ENCODE data around the gene DUSP14.
"Not testable (repeated sequence)": the region's sequence is repeated elsewhere in the genome, so short reads cannot be mapped to it uniquely, and the experiment has no call there.

The DUSP14 gene

DNA sequence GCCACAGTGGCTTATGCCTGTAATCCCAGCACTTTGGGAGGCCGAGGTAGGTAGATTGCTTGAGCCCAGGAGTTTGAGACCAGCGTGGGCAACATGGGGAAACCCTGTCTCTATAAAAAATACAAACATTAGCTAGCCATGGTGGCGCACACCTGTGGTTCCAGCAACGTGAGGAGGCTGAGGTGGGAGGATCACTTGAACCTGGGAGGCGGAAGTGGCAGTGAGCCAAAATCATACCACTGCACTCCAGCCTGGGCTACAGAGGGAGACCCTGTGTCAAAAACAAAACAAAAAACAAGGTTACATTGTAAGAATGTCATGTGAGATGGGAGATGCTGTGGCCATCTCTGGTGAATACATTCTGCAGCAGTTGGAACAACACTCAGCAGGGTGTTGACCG is 13.5 kb downstream of the DUSP14 start:
- H3K4me1 ChIP-seq (ENCODE audit: insufficient read depth, low read length), result no peaks in the 10 kb centered on the region
- H3K4me3 ChIP-seq (ENCODE audit: low read depth in 1 of 2, low read length in 2 of 2), result no peak overlapping the region
- H3K9ac ChIP-seq (ENCODE audit: low read length), result no peak overlapping the region
- H3K9me3 ChIP-seq (ENCODE audit: low read length), result no peaks in the 10 kb centered on the region
- no peaks in the 10 kb centered on the region for H3K36me3 ChIP-seq (ENCODE audit: insufficient read depth, low read length)
- H3K27me3 ChIP-seq (ENCODE audit: control insufficient read depth in 1 of 2, insufficient read depth in 2 of 2, low read length in 2 of 2), result no peaks in the 10 kb centered on the region
- no peak overlapping the region for H3K27ac ChIP-seq (ENCODE audit: low read depth, low read length)

DNA sequence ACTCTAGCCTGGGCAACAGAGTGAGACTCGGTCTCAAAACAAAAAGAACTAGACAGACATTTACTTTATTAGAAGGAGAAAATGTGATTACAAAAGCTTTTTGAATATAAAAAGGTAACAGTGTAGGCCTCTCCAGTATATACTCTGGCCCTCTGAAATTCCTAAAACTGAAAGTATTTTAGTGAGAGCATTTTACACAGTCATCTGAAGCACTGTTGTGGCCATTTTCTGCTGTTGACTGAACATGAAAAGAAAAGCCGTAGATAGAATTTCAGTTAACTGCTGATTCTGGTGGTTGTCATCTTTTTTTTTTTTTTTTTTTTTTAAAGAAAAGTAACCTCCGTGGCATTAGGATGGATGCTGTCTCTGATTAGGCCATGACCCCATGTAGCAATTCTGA is 15.6 kb downstream of the DUSP14 start:
- Histone ChIP-seq H3K9me3 (ENCODE audit: low read length) (no peaks in the 10 kb centered on the region), H3K27ac (ENCODE audit: low read depth, low read length) (no peak overlapping the region)

DNA sequence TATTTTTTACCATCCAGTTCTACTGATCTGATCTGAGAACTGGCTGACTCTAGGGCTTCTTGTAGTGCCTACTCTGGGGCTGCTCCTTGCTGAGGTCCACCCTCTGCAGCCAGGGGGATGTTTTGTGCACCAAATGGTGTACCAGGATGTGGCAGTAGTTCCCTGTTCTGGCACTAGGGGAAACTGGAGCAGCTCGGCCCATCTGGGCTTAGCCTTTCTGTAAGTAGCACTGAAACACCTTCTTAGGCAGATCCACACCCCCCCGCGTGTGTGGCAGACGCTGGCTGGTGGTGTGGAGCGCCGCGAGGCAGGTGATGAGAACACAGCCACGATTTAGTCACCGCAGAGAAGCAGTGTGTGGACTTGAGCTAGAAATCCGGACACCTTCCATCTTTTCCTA is 17.0 kb downstream of the DUSP14 start:
- no peak overlapping the region for H3K9ac ChIP-seq (ENCODE audit: low read length)
- no peaks in the 10 kb centered on the region for H3K4me1 ChIP-seq (ENCODE audit: insufficient read depth, low read length)
- no peak overlapping the region for H3K27ac ChIP-seq (ENCODE audit: low read depth, low read length)
- no peak overlapping the region for H3K4me3 ChIP-seq (ENCODE audit: low read depth in 1 of 2, low read length in 2 of 2)
- no peaks in the 10 kb centered on the region for H3K36me3 ChIP-seq (ENCODE audit: insufficient read depth, low read length)
- no peaks in the 10 kb centered on the region for H3K27me3 ChIP-seq (ENCODE audit: control insufficient read depth in 1 of 2, insufficient read depth in 2 of 2, low read length in 2 of 2)
- no peaks in the 10 kb centered on the region for H3K9me3 ChIP-seq (ENCODE audit: low read length)

More for the DNA sequence above, 15.6 kb downstream of the DUSP14 start:
- H3K36me3 ChIP-seq (ENCODE audit: insufficient read depth, low read length), result no peaks in the 10 kb centered on the region
- no peaks in the 10 kb centered on the region for H3K27me3 ChIP-seq (ENCODE audit: control insufficient read depth in 1 of 2, insufficient read depth in 2 of 2, low read length in 2 of 2)
- H3K4me3 ChIP-seq (ENCODE audit: low read depth in 1 of 2, low read length in 2 of 2), result no peak overlapping the region
- H3K4me1 ChIP-seq (ENCODE audit: insufficient read depth, low read length), result no peaks in the 10 kb centered on the region
- H3K9ac ChIP-seq (ENCODE audit: low read length), result no peak overlapping the region

DNA sequence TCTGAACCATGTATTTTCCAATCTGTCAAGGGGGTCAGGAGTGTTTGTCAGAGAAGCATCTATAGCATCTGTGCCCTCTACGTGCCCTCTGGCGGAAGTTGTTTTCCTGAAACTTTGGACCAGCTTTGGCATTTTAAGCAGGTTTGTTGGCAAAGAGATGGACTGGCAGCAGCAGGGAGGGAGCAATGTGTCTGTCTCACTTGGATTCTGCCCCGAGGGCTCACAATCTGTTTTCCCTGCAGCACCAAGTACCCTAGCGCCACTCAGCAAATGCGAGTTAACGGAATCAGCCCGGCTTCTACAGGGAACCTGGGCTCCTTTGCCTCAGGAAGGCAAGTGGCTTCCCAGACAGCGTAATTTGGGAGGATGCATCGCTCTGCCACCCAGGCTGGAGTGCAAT is 17.4 kb downstream of the DUSP14 start:
- Histone ChIP-seq H3K9me3 (ENCODE audit: low read length) (no peaks in the 10 kb centered on the region), H3K27ac (ENCODE audit: low read depth, low read length) (no peak overlapping the region), H3K9ac (ENCODE audit: low read length) (no peak overlapping the region)

DNA sequence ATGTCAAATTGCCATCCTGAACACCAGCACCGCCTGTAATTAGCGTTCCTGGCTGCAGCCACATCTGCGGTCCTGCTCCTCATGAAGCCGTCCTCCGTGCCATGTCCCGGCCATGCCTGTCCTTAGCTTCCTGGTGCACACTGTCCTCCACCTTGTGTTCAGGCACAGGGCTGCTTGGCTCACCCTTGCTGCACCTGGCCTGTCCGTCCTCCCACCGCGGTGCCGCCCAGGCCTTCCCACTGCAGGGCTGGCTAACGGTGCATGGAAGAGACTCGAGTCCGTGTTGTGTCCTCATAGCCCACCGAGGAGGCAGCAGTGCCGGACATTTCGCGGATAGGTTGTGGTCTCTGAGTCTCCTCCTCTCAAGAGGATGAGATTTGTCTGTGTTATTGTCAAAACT is 20.4 kb downstream of the DUSP14 start:
- H3K36me3 ChIP-seq (ENCODE audit: insufficient read depth, low read length), result no peaks in the 10 kb centered on the region
- H3K9me3 ChIP-seq (ENCODE audit: low read length), result no peaks in the 10 kb centered on the region
- no peak overlapping the region for H3K9ac ChIP-seq (ENCODE audit: low read length)
- H3K27ac ChIP-seq (ENCODE audit: low read depth, low read length), result no peak overlapping the region
- no peaks in the 10 kb centered on the region for H3K4me1 ChIP-seq (ENCODE audit: insufficient read depth, low read length)
- no peaks in the 10 kb centered on the region for H3K27me3 ChIP-seq (ENCODE audit: control insufficient read depth in 1 of 2, insufficient read depth in 2 of 2, low read length in 2 of 2)
- H3K4me3 ChIP-seq (ENCODE audit: low read depth in 1 of 2, low read length in 2 of 2), result no peak overlapping the region

More for the DNA sequence above, 17.4 kb downstream of the DUSP14 start:
- Histone ChIP-seq H3K27me3 (ENCODE audit: control insufficient read depth in 1 of 2, insufficient read depth in 2 of 2, low read length in 2 of 2) (no peaks in the 10 kb centered on the region), H3K4me3 (ENCODE audit: low read depth in 1 of 2, low read length in 2 of 2) (no peak overlapping the region), H3K36me3 (ENCODE audit: insufficient read depth, low read length) (no peaks in the 10 kb centered on the region), H3K4me1 (ENCODE audit: insufficient read depth, low read length) (no peaks in the 10 kb centered on the region)

DNA sequence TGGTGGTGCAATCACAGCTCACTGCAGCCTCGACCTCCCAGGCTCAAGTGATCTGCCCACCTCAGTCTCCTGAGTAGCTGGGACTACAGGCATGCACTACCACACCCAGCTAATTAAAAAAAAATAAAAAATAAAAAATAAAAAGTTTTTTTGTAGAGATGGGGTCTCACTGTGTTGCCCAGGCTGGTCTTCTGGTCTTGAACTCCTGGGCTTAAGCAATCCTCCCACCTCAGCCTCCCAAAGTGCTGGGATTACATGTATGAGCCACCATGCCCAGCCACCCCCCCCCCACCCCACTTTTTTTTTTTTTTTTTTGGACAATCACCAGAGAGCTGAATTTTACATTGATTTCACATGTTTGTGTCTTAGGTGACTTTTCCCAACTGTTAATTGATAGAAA is 22.0 kb downstream of the DUSP14 start:
- H3K4me1 ChIP-seq (ENCODE audit: insufficient read depth, low read length); H3K4me3 ChIP-seq (ENCODE audit: low read depth in 1 of 2, low read length in 2 of 2); H3K36me3 ChIP-seq (ENCODE audit: insufficient read depth, low read length); H3K9ac ChIP-seq (ENCODE audit: low read length); H3K27me3 ChIP-seq (ENCODE audit: control insufficient read depth in 1 of 2, insufficient read depth in 2 of 2, low read length in 2 of 2); H3K9me3 ChIP-seq (ENCODE audit: low read length); H3K27ac ChIP-seq (ENCODE audit: low read depth, low read length): not testable (repeated sequence)

DNA sequence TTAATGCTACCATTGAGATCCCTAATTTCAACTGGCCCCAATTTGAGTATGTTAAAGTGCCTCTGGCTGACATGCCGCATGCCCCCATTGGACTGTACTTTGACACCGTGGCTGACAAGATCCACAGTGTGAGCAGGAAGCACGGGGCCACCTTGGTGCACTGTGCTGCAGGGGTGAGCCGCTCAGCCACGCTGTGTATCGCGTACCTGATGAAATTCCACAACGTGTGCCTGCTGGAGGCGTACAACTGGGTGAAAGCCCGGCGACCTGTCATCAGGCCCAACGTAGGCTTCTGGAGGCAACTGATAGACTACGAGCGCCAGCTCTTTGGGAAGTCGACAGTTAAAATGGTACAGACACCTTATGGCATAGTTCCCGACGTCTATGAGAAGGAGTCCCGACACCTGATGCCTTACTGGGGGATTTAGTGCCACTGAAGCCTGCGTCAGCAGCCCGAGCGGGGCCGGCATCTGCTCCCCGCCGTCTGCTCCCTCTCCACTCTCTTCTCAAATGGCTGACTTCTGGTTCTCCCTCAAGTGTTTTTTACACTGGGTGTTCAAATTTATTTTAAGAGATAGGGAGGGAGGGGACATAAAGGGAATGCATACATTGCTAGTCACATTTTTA is 22.9 kb downstream of the DUSP14 start:
- Histone ChIP-seq H3K4me1 (ENCODE audit: insufficient read depth, low read length) (no peaks in the 10 kb centered on the region), H3K9ac (ENCODE audit: low read length) (no peak overlapping the region), H3K27me3 (ENCODE audit: control insufficient read depth in 1 of 2, insufficient read depth in 2 of 2, low read length in 2 of 2) (no peaks in the 10 kb centered on the region), H3K9me3 (ENCODE audit: low read length) (no peaks in the 10 kb centered on the region), H3K36me3 (ENCODE audit: insufficient read depth, low read length) (peaks cover 5% of the 10 kb centered on the region), H3K4me3 (ENCODE audit: low read depth in 1 of 2, low read length in 2 of 2) (no peak overlapping the region), H3K27ac (ENCODE audit: low read depth, low read length) (no peak overlapping the region)

DNA sequence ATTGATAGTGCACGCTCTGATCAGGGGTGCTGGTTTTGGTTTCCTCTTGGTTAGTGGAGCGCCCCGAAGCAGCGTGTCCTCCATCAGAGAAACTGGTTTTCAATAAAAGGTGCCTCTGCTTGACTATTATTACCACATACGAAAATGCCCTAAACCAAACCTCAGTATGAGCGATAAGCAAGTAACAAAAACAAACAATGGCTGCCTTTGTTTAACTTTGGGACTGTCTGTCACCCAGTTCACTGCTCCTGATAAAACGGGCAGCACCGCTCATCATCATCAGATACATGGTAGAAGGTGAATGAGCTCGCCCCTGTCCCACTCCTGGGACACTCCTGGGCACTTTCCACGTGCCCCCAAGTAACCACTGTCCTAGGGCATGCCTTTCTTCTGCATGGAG is 24.0 kb downstream of the DUSP14 start:
- Histone ChIP-seq H3K4me3 (ENCODE audit: low read depth in 1 of 2, low read length in 2 of 2) (no peak overlapping the region), H3K9ac (ENCODE audit: low read length) (no peak overlapping the region), H3K9me3 (ENCODE audit: low read length) (no peaks in the 10 kb centered on the region), H3K27ac (ENCODE audit: low read depth, low read length) (no peak overlapping the region), H3K36me3 (ENCODE audit: insufficient read depth, low read length) (peaks cover 17% of the 10 kb centered on the region), H3K27me3 (ENCODE audit: control insufficient read depth in 1 of 2, insufficient read depth in 2 of 2, low read length in 2 of 2) (no peaks in the 10 kb centered on the region), H3K4me1 (ENCODE audit: insufficient read depth, low read length) (no peaks in the 10 kb centered on the region)

DNA sequence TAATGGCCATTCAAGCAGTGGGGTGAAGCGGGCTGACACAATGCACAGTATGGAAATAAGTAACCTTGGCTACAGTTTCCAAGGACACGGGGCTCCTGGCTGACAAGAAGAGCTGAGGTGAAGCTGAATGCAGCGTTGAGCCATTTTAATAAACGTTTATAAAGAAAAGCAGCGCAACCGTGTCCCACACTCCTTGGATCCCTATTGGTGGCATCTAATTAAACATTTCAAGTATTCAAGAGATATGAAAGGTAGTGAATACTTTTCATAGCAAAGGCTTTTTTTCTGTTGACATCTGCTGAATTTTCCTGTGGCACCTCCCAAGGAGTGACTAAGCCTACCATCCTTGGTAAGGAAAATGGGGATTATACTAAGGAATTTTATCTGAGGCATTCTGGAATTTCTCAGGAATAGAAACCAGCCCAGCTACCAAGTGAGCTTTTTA is 26.5 kb downstream of the DUSP14 start:
- Histone ChIP-seq H3K9me3 (ENCODE audit: low read length) (no peaks in the 10 kb centered on the region), H3K4me3 (ENCODE audit: low read depth in 1 of 2, low read length in 2 of 2) (no peak overlapping the region), H3K27ac (ENCODE audit: low read depth, low read length) (no peak overlapping the region), H3K27me3 (ENCODE audit: control insufficient read depth in 1 of 2, insufficient read depth in 2 of 2, low read length in 2 of 2) (no peaks in the 10 kb centered on the region), H3K9ac (ENCODE audit: low read length) (no peak overlapping the region), H3K36me3 (ENCODE audit: insufficient read depth, low read length) (peaks cover 38% of the 10 kb centered on the region), H3K4me1 (ENCODE audit: insufficient read depth, low read length) (no peaks in the 10 kb centered on the region)

DNA sequence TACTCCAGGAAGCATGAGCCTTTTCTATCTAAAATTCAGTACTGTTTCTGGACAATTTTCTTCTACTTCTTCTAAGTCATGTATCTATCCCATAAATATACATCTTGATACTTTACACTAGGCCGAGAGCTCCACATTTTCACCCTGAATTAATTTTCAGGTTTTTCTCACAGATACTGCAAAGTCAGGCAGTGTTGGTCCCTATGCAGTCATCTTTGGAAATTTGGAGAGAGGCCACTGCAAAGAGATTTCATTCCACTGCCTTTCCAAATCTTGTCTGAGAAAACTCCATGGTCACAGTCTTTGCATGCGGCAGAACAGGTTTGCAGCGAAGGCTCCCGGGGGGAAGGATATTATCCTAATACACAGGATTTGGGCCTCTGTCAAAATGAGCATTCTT is 28.2 kb downstream of the DUSP14 start:
- Histone ChIP-seq H3K9me3 (ENCODE audit: low read length) (no peaks in the 10 kb centered on the region), H3K27ac (ENCODE audit: low read depth, low read length) (no peak overlapping the region), H3K36me3 (ENCODE audit: insufficient read depth, low read length) (peaks cover 38% of the 10 kb centered on the region), H3K27me3 (ENCODE audit: control insufficient read depth in 1 of 2, insufficient read depth in 2 of 2, low read length in 2 of 2) (no peaks in the 10 kb centered on the region), H3K4me3 (ENCODE audit: low read depth in 1 of 2, low read length in 2 of 2) (no peak overlapping the region), H3K4me1 (ENCODE audit: insufficient read depth, low read length) (no peaks in the 10 kb centered on the region), H3K9ac (ENCODE audit: low read length) (no peak overlapping the region)

DNA sequence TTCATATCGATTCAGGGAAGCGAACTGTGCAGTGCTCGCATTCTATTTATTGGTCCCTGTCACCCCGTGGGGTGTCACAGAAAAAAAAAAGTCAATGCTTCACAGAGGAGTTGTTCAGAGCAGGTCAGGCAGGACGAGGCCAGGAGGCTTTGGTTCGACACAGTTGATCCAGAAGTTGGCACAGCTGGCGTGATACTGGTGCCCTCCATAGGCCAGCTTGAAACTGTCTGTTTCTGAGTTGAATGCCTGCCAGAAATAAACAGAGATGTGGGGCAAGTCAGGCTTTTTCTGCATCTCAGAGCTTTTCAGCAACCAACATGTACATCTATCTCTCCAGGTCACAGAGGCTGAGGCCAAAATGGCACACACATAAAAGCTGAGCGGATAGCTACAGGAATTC is 29.1 kb downstream of the DUSP14 start:
- H3K36me3 ChIP-seq (ENCODE audit: insufficient read depth, low read length), result peaks cover 43% of the 10 kb centered on the region
- no peaks in the 10 kb centered on the region for H3K27me3 ChIP-seq (ENCODE audit: control insufficient read depth in 1 of 2, insufficient read depth in 2 of 2, low read length in 2 of 2)
- H3K27ac ChIP-seq (ENCODE audit: low read depth, low read length), result no peak overlapping the region
- H3K4me3 ChIP-seq (ENCODE audit: low read depth in 1 of 2, low read length in 2 of 2), result no peak overlapping the region
- H3K9me3 ChIP-seq (ENCODE audit: low read length), result no peaks in the 10 kb centered on the region
- H3K9ac ChIP-seq (ENCODE audit: low read length), result no peak overlapping the region
- H3K4me1 ChIP-seq (ENCODE audit: insufficient read depth, low read length), result no peaks in the 10 kb centered on the region

DNA sequence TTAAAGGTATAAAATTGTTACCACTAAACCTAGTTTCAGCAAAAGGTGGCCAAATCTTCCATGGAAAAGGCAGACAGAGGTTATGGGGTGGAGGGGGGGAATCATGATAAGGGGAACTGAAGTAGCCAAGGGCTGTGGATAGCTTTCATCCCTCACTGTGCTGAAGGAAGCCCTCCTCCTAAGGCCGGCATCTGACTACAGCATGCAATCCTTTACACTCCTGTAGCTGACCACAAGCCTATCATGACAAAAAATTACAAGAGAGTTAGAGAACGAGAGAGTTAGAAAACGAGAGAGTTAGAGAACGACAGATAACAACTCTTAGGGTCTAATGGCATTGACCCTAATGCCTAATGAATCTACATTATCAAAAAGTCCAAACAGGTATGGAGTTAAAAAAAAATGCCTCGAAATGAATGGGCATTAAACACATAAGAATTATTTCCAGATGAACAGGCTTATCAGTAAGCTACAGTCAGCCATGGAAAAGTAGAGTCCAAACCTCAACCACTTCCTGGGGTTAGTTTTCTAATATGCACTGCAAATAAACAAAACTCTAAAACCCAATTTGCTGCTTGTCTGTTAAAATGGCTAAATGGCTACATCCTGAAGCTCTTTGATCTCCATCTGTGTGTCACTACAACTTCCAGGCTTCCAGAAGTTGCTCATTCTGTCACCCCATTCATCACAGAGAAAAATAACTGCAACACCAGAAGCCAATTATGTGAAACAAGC is 29.7 kb downstream of the DUSP14 start:
- Histone ChIP-seq H3K4me3 (ENCODE audit: low read depth in 1 of 2, low read length in 2 of 2) (no peak overlapping the region), H3K27ac (ENCODE audit: low read depth, low read length) (no peak overlapping the region), H3K4me1 (ENCODE audit: insufficient read depth, low read length) (no peaks in the 10 kb centered on the region), H3K9ac (ENCODE audit: low read length) (no peak overlapping the region), H3K9me3 (ENCODE audit: low read length) (no peaks in the 10 kb centered on the region), H3K36me3 (ENCODE audit: insufficient read depth, low read length) (peaks cover 49% of the 10 kb centered on the region), H3K27me3 (ENCODE audit: control insufficient read depth in 1 of 2, insufficient read depth in 2 of 2, low read length in 2 of 2) (no peaks in the 10 kb centered on the region)

All from muscle layer of colon (tissue), 2 donors.